Ureter (tissue), 1 donor: ENCODE results near the gene HS6ST3. TPM values are rescaled to one million over a fixed set of nuclear protein-coding genes. Genes with fewer than 3 reads are reported as not detected.

ENCODE experiments used
- DNase-seq: peaks from one replicate; pipeline ENCODE4 v3.0.0-alpha.2; 2020; ENCODE audit warnings: low spot score
- total RNA-seq: library from RNA; stranded (reverse); gene quantifications from one replicate; pipeline ENCODE4 v1.2.4, GENCODE V29; 2023
- donor health status: DM: yes; HTN: yes; CAD: no.

HS6ST3 gene
- total RNA-seq, 1 donor from 2014 or later = 4.4 TPM

DNA sequence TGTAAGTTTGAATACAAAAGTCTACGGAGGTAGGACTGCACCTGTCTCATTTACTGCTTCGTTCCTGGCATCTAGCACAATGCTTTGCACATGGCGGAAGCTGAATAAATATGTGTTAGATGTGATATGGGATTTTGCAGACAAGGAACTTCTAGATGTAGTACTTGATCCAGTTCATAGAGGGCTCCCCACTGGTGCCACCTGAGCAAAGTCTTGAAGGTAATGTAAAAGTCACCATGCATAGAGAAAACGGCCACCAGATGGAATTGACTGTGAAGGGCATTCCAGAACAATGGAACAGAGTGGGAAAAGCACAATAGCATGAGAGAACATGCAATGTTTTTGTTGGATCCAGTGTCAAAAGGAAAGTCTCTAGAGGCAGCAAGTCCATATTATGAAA is 209.3 kb downstream of the HS6ST3 start:
- DNase-seq = no peak

DNA sequence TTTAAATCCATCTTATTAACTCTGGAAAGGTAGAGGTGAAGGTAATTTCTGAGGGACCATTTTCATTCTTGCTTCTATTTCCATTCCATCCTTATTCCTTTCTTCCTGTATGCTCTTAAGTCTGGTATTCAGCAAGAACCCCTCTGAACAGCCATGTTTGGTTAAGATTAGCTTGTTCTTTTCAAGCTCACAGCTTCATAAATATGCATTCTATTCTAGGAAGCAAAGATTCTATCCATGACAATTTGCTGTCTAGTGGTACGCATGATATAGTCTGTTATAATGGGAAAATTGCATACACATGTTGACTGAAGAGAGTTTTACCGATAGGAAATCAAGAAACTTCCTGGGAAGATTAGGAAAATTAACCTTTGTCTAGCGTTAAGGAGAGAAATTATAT is 218.7 kb downstream of the HS6ST3 start:
- no peak for DNase-seq

DNA sequence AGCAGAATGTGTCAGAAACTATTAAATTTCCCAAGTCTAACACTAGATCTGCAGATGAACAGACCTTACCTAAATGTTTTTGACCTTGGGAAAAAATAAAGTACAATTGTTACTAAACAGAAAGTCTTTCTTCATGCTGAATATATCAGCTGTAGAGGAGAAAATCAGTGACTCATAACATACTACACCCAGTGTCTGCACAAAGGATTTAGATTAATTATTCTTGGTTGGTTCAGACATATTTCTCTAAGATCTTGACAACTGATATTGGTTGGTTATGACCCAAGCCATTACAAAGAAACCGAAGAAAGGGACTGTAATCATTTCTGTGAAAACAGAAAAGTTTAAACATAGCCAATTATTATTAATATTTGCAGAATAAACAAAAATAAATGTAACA is 225.1 kb downstream of the HS6ST3 start:
- no peak for DNase-seq

DNA sequence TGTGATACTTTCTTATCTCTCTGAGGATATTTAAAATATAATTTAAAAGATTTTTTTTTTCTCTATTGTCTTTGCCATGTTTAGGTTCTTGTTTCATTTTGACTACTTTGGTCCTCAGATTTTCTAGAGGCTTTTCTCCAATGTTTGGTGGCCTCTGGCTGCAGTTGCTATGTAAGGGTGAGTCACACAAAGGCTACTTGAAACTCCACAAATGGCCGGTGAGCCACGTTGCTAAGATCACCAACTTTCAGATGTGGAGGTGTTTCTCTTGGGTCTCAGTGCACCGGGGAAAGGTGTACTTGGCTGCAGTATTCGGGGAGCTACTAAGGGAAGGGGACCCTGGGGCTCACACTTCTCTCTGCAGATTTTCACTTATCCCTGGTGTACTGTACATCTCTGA is 248.1 kb downstream of the HS6ST3 start:
- DNase-seq = no peak

DNA sequence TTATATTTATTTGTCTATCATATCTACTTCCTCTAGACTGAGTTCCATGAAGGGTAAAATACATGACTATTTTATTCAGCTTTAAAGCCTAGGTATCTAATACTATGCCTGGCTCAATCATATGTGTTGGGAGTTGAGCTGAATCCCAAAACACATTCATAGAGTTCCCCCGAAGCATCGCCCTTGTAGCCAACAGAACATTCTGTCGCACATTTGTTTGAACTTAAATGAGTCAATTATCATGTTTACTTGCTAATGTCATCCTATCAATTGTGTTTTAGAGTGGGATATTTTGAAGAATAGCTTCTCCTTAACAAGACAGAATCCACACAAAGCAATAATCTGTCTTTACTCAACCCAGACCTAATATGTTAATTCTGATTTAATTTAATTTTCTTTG is 252.4 kb downstream of the HS6ST3 start:
- DNase-seq = no peak

DNA sequence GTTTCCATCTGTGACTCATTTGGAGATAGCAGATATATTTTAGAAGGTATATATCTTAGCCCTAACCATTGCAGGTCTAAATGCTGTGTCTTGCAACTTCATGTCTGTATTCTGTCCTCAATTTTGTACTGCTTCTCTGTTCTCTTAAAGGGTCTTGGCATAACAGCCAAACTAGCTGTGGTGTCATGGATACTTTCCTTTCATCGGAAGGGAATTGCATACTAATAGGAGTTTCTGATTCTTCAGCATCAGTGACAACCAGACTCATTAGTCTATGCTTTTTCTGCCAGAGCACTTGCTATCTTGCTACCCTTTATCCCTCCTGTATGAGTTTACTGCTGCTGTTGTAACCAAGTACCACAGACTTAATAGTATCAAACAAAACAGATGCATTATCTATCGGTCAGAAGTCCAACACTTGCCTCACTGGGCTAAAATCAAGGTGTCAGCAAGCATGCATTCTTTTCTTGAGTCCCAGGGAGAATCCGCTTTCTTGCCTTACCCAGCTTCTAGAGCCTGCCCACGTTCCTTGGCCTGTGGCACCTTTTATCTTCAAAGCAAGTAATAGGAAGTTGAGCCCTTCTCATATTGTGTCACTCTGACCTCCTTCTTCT is 253.1 kb downstream of the HS6ST3 start:
- DNase-seq = no peak

DNA sequence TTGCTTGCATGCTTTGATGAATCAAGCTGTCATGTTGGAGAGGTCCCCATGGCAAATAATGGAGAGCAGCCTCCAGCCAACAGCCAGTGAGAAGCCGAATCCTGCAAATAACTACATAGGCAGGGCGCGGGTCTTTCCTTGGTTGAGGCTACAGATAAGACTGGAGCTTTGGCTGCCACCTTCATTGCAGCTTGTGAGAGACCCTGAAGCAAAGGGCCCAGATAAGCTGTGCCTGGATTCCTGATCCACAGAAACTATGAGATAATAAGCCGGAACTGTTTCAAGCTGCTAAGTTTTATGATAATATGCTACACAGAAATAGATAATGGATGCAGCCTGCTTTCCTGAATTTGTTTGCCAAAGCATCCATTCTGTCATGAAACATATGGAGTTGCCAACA is 257.0 kb downstream of the HS6ST3 start:
- DNase-seq = no peak

DNA sequence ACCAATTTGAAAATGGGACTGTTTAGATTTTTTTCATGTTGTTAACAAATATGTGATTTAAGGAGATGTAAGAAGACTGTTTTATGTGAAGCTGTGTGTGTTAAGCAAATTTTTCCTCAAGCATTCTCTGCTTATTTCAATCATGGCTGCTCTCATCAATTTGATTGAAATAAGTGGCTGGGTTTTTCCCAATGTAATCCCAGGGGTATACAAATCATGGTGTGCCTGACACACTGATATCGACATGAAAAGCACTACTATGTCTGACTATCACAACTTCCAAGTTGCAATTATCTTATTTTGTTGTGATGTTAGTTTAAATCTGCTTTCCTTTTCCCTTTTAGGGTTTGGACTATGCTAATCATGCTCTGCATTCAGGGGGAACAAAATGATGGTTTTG is 283.7 kb downstream of the HS6ST3 start:
- no peak for DNase-seq

DNA sequence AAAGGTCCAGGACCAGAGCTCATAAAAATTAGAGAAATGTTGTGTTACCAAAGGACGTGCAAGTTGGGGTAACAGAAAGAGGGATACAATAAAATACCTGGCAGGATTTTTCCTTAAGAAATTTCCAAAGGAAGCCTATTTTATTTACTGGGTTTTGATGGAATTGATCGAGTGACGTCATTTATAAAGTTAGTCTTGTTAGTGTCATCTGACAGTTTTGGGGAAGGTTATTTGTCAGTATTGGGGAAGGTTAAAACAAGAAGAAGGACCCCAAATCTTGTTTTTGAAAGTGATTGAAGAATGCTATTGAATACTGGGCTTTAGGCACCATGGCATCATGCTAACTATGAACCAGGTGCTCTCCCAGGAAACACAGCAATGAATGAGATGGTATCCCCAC is 287.9 kb downstream of the HS6ST3 start:
- DNase-seq = no peak

DNA sequence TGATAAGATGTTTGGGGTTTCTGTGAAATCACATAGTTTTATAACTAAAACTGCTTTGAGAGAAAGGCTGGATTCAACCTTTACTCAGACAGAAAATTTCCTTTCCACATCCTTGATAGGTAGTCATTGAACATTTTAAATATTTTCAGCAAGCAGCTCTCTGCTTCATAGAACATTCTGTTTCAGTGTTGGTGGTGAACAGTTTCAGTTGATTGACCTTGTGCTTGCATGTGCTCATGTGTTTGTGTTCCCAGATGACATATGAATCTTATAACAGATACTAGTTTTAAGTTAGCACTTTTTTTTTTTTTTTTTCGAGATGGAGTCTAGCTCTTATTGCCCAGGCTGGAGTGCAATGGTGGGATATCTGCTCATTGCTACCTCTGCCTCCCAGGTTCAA is 290.1 kb downstream of the HS6ST3 start:
- no peak for DNase-seq

DNA sequence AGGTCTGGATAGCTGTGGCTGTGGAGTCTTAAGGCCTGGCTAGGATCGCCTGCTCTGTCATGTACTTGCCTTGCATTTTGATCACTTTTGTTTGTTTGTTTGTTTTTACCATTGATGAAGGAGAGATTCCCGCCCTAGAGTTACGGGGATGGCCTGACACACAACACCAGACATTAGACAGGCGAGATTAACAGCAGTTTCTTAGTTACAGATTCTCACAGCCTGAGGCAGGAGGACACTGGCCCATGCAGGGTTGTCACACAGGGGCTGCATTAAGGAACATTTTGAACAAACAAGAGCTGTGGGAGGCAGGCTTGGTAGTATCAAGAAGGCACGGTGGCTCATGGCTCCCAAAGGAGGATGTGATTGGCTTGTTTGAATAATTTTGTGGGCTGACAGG is 291.8 kb downstream of the HS6ST3 start:
- DNase-seq = no peak

DNA sequence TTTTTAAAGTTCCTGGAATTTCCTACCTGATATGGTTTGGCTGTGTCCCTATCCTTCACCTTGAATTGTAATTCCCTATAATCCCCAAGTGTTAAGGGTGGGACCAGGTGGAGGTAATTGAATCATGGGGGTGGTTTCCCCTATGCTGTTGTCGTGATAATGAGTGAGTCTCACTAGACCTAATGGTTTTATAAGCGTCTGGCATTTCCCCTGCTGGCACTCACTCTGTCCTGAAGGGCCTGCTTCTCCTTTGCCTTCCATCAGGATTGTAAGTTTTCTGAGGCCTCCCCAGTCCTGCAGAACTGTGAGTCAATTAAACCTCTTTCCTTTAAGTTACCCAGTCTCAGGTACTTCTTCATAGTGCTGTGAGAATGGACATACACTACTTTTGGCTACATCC is 298.7 kb downstream of the HS6ST3 start:
- no peak for DNase-seq

DNA sequence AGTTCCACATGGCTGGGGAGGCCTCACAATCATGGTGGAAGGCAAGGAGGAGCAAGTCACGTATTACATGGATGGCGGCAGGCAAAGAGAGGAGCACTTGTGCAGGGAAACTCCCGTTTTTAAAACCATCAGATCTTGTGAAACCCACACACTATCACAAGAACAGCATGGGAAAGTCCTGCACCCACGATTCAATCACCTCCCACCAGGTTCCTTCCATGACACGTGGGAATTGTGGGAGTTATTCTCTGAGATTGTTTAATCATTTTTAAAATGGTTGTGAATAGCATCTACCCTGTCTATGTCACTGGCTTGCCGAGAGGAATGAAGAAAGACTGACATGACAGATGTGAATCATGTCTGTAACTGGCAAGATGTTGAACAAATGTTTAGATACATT is 301.7 kb downstream of the HS6ST3 start:
- DNase-seq = no peak

DNA sequence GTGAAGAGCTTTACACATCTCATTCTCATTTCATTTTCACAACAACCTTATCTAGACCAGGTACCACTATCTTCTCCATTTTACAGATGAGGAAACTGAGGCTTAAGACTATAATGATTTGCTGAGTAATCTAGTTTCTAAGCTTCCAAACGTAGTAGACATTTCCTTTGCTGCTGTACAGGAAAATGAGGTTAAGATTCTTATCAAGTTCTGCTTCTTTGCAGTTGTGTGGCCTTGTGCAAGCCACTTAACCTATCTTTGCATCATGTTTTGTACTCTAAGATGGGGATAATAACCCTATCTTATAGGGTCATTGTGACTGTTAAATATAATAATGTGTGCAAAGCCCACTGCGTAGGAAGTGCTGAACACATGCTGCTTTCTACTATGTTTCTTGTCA is 307.9 kb downstream of the HS6ST3 start:
- DNase-seq = no peak

DNA sequence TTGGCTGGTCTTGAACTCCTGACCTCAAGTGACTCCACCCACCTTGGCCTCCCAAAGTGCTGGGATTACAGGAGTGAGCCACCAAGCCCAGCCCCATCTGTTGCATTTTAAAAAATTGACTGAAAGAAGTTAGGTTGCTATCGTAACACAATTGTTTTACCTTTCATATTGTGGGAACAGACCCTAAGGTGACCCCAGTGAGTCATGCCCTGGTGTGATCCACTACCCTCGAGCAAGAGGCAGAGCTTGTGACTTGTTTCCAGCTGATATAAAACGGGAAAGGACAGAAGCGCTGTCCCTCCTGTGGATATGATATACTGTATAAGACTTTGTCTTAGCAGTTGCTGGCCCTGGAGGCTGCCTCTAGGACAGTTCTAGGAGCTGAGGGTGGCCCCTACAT is 308.6 kb downstream of the HS6ST3 start:
- DNase-seq = no peak

DNA sequence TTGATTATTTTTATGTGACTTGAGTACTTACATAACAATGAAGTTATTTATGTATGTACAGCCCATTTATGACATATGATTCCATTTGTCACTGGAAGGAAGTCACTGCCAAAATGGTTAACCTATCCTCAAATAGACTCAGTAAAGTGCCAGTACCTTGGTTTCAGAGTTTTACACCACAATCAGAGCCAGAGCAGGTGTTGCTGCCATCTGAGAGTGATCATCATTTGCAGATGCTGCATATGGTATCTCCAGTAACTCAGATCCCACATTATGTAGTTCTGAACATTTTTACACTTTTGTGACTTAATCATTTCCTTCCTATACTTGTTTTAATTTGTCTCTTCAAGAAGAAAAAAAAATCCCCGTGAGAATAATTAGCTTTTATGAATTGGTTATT is 313.3 kb downstream of the HS6ST3 start:
- DNase-seq = no peak

DNA sequence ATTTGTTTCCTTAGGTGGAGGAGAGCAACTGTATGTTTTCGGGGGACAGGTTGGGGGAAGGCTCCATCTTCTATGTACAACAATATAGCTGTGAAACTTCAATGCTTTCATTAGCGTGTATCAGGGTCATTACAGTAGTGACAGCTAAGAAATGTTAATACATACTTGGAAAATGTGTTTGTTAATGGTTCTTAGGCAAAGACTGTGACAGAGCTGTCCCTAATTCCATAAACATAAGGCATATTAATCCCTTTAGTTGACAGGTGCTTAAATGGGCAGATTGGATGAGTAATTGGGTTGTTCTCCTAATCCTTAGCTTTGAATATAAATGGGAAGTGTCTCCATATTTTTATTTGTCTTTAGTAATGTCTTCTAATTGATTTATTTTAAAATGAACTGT is 313.7 kb downstream of the HS6ST3 start:
- no peak for DNase-seq

DNA sequence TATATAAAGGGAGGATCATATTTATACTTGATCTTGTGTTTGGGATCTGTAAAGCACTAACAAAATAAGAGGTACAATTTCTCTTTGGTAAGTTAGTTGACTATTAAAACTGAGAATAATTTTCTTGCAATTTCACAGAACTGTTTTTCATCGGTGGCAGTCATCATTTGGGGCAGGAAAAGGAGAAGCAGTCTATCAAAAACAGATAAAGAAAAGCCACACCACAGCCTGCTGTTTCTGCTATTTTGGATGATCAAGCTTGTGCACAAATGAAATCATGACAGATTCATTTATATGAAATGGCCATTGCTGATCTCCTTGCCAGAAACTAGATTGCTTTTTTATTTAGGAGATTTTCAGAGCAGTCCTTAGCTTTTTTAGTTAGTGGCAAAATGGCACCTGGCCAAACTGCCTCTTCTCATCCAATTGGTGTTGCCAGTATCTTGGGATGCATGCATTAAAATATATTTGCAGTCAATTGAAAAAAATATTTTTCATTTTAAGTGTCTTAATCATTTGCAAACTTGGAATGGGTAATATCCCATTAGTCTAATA is 326.0 kb downstream of the HS6ST3 start:
- DNase-seq = no peak

DNA sequence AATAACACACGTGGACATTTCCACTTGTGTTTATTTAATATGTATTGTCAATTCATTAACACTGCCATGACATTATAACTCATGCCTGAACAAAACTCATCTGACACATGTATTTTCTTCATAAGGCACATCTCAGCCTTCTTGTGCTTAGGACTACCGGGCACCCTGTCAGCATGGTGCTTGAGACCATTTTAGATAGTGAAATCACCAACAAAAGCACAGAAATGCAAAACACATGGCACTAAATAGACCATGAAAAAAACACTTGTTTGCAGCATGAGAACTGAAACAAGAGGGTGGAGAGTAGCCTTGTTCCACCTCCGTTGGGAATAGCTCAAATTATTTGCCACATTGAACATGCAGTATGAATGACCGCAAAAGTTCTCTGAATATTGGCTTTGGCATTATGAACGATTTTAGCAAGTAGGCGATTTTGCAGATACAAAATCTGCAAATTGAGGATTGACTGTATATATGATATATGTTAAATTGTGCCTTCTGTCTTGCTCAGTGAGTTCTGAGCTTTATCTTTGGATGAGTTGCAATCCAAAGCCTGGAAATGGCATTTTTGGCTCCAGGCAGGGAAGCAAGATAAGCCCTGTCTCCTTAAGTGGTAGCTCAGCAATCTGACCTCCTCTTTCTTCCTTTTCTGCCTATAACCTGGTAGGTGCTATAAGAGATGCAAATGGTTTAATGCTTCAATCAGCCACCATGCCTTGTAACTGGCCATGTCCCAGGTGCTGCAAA is 328.2 kb downstream of the HS6ST3 start:
- DNase-seq = no peak

DNA sequence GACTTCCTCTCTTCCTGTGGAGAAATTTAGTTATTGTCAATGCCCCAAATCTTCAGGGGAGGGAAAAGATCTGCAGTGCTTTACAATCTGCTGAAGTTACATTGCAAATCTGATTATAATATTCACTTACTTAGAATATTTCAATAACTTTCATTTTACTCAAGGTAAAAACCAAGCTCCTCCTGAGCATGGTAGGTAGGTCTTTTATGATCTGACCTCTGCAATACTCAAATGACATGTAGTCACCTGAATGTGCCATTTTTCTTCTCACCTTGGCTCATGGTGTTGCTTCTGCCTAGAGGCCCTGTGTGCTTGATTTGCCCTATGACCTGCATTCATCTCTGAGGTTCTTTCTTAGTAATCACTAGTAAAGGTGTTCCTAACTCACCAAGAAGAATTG is 331.4 kb downstream of the HS6ST3 start:
- DNase-seq = no peak

DNA sequence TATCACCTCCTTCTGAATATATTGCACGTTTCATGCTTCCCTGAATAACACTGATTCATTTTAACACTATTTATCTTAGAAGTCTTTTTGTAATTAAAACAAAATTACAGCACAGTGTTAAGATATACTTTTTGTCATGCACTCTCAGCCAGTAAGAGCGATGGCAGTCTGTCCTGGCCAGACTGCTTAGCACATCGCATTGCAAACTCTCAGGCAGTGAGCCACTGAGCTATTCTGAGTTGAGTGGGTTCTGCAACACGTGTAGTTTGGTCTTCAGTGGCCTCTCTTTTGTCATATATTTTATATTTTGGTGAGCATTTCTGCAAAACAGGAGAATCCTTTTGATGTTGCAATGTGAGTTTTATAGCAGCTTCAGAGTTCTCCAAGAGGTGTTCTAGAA is 332.1 kb downstream of the HS6ST3 start:
- no peak for DNase-seq

DNA sequence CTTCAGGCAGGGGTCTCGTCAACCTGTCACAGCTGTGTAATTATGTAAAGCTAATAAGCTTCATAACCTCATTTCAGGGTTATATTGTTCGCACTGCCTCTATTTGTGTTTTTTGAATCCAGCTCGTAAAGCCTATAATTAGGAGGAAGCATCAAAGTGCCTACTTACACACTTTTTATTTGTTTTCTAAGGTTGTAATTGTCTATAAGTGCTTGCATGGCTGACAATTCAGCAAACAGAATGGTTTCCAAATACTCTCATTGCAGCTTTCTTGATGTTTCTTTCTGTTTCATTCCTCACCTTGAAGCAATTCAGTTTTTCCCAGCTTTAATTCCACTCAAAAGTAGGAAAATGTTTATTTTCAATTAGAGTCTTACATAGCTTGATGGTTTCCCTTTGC is 336.3 kb downstream of the HS6ST3 start:
- DNase-seq = no peak

DNA sequence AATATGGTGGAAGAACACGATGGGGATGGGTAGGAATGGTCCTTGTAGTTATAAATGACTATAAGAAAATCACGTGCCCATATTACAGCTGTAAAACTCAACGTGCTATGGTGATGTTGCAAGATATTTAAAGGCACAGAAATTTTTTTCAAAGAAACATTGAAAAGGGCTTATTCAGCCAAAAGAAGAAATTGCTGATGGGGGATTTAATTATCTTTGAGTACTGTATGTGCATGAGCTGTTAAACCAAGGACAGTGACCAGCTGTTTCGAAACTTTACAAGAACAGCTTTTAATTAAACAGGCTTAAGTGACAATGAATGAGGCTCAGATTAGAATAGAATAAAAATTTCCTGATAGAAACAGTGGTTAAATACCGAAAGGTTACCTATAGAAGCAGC is 339.0 kb downstream of the HS6ST3 start:
- no peak for DNase-seq
